GM21717 (cell line): ENCODE measurements around the gene ALG14.
A peak's percentile ranks its signal among the peaks of the same experiment; 100 is the strongest.

Source experiments
- ATAC-seq: cut with Tn5 transposase; IDR thresholded peaks from one replicate; pipeline ENCODE4 v1.9.1; 2021; ENCODE audit warnings: mild to moderate bottlenecking, moderate library complexity; ENCODE audit not compliant: unreplicated experiment

Gene ALG14

GRCh38 chr1:94986783-94987182 is 86.0 kb downstream of the ALG14 start:
- no peak for ATAC-seq

DNA sequence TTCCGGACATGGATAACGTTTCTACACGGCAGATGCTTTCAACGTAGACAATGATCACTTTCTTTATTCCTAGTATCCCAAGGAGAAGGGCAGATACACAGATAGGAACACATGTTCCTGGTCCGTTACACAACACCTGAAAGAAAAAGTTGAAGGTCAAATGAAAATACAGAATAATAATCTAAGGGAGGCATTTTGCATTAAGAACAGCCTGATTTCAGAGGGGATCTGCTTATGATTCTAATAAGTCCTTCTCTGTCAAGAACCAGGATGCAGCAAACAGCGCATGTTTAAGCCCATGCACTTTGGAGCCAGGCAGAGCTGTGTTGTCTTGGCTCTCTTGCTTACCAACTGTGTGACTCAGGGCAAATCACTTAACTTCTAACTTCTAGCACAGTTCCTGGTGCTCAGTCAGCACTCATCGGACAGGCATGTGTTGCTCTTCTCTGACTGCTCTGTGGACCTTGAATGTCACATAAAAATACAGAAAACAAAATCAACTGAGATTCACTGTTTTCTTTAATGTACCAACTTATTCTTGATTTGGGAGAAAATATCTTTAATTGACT is 89.5 kb downstream of the ALG14 start:
- ATAC-seq, result no peak

DNA sequence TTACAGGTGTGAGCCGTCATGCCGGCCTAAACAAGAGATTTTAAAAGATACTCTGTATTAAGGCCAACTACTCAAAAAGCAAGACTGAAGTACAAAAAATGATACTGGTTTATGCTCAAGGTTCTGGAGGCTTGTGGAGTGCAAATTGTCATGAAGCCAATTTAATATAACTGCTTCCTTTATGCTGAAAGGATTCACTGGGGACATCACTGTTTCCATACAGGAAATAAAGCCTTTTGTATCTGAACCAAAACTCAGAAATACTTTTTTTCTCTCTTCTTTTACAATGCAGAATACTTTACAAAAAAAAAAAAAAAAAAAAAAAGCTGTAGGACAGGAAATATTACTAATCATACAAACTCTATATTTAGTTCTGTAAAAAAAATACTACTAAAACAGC is 90.4 kb downstream of the ALG14 start:
- no peak for ATAC-seq

DNA sequence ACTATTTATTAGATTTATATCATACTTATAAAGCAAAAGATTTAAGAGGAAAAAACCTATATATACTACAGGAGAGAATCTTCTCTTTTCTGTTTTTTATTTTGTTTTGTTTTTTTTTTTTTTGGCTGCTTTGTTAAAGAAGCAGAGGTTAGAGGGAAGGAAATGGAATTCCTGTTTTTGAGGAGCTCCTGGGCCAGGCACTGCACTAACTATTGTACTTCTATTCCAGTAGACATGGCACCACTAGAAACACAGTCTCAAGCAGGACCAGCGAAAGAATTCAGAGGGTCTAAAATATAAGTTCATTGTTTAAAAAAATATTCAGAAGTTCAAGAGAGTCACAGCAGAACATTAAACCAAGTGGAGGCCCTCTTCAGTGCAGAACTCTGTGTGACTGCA is 91.2 kb downstream of the ALG14 start:
- ATAC-seq, result no peak

DNA sequence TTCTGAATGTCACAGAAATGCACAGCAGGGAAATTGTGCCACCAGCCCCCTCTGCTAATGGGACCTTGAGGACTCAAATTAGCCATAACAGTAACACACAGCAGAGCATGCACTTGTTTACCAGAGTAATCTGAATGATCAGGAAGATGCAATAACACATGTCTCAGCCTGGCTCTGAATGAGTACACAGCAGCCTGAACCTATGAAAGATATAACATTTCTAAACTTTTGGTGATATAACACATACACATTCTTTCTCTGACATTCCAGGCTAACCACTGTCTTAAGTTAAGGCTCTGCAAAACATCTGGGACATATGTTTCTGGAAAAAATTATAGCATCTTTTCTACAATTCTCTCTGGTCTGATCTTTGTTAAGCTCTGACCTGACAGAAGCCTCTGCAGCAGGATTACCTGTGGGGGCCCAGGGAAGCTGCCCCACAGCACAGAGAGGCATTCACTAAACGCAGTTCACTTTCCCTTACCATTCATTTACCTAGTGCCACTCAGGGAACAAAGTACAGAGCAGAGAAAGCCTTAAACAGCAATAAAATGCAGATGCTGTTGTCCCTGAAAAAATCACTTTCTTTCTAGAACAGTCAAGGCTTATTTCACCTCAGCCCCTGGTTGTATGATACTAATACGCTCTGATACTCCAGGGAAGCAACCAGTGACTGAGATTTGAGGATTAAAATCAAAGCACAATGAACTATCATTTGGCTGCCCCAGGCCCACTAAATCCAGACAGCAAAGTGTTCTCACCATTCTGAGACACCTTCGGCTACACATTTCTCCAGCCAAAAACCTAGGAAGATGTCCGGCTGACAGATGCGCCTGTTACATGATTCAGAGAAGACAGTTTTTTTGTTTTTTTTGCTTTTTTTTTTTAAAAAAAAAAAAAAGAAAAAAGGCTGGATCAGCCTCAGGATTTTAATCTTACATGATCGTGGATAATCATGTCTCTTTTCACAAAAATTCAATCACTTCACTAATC is 91.9 kb downstream of the ALG14 start:
- no peak for ATAC-seq

GRCh38 chr1:94979656-94980581 is 92.8 kb downstream of the ALG14 start:
- ATAC-seq, result no peak

- ATAC-seq, result no peak
These were observed 93.6 kb downstream of the ALG14 start for GRCh38 chr1:94979131-94979530.

DNA sequence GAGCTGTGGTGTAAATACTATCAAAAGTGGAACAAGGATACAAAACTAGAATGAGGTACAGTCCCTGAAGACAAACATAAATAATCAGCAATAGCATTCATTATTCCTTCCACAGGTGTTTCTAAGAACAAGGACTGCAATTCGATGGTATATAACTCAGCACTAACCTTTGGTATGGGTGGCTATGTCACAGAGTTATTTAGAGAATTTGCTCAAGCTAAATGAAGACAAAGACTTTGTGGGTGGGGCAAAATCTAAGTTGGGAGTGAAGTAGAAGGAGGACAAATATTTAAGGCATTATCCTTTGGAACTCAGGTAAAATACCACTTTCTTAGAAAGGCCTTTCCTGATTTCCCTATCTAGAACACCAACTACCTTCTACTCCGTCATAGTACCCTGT is 94.3 kb downstream of the ALG14 start:
- ATAC-seq, result no peak

DNA sequence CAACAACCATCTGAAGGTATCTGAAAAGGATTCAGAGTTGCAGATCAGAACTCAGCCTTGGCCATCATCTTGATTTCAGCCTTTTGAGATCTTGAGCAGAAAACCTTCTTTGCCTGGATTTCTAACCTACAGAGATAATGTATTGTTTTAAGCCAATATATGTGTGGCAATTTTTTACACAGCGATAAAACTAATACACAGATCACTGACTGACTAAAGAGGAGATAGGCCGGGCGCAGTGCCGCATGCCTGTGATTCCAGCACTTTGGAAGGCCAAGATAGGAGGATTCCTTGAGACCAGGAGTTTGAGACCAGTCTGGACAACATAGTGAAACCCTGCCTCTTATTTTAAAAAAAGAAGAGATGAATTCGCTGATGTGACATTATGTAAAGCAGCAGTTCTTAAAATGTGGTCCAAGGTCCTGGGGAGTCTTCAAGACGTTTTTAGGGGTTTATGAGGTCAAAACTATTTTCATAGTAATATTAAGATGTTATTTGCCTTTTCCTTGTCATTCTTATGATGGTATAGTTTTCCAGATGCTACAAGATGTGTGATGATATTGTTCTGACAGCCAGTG is 95.7 kb downstream of the ALG14 start:
- no peak for ATAC-seq

- no peak for ATAC-seq
These were observed 97.9 kb downstream of the ALG14 start for GRCh38 chr1:94974824-94975223.

- ATAC-seq, result no peak
These were observed 98.5 kb downstream of the ALG14 start for GRCh38 chr1:94974241-94974640.

- ATAC-seq, result no peak
These were observed 99.3 kb downstream of the ALG14 start for GRCh38 chr1:94973309-94973922.

- no peak for ATAC-seq
These were observed 101.2 kb downstream of the ALG14 start for GRCh38 chr1:94971491-94971924.

GRCh38 chr1:94970783-94971182 is 102.0 kb downstream of the ALG14 start:
- no peak for ATAC-seq

DNA sequence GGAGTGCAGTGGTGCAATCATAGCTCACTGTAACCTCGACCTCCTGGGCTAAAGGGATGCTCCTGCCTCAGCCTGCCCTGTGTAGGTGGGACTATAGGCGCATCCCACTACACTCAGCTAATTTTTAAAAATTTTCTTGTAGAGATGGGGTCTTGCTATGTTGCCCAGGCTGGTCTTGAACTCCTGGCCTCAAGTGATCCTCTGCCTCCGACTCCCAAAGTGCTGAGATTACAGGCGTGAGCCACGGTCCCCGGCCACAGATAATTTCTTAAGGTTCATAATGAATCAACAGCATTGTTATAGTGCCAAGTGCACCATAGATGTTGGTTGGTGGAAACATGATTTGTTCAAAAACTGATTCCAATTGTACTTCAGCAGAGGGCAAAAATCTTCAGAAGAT is 103.6 kb downstream of the ALG14 start:
- ATAC-seq, result no peak

DNA sequence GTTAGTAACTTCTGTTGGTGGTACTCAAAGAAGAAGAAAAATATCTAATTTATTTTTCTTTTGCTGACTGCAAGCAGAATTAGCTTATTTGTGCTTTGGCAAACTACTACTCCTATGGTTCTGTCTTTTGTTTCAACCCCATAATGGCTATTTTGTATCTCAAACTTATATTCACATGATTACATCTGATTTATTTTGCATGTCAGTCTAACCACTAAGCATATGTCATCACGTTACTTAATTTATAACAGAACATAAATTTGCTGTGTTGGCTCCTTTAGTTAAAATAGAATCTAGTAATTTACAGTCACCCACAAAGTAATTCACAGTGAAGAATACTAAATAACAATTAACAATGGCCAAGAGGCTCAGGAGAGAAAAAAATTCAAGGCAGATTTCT is 106.7 kb downstream of the ALG14 start:
- ATAC-seq, result no peak

DNA sequence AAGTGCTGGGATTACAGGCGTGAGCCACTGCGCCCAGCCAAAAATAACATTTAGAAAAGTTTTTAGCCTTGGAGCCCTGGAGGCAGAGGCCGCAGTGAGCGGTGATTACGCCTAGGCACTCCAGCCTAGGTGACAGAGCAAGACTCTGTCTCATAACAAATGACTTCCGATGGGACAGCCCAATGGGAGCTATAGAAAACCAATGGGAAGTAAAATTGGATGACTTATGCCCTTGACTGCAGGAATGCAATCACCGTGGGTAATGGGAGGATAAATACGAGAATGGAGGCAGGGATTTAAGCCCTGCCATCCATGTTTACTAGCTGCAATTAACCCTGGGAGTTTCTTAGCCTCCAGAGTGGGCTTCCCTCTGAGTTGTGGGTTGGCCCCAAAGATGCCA is 108.9 kb downstream of the ALG14 start:
- no peak for ATAC-seq

DNA sequence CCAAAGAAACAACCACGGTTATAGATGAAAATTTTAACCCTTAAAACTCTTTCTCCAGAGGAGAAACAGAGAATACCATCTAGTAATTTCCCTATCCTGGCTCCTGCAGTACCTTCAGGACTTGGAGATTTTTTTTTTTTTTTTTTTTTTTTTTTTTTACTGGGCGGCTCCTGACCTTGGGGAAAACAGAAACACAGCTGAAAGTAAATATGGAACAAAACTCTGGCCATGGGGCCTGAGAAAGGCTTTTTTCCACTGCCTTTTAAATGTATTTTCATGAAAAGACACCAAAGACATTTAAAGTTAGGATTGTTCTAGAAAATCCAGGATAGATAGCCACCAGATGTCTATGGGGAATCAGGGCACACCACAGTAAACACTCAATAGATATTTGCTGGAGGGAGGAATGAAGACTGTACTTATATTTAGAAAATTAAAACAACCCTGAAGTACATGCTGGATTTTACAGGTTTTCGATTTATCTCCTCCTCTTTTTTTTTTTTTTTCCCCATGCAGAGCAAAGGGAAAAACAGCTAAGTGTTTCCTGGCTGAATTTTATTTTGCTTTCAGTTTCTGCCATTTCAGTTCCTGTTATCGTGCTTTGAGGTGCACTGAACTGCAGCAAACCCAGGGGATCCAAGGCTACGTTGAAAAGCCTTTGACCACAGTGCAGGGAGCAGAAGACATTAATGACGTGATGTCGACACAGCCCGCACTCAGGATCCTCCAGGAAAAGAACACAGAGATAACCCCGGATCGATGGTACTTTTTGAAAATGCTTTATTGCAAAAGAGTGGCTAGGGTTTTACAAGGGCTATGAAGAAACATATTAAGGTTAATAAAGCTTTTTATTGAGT is 110.1 kb downstream of the ALG14 start:
- peak; percentile 98 for ATAC-seq

GRCh38 chr1:94961988-94962387 is 110.8 kb downstream of the ALG14 start:
- ATAC-seq, result no peak

DNA sequence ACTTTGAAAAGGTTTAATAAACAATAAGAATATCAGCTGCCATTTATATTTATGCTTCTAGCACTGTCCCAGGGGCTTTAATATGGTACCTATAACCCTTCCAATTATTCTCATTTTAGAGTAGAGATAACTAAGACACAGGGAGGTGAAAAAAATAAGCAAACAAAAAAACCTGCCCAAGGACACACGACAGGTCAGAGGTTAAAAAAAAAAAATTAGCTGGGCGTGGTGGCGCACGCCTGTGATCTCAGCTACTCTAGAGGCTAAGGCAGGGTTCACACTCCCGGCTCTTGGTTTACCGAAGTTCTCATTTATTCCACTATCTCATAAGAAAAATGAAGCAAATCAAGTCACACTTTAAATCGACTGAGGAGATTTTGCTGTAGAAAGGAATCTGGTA is 111.2 kb downstream of the ALG14 start:
- ATAC-seq, result no peak
